Liver (tissue), 9 donors: Measurements from ENCODE around the gene B4GALNT2. TPM values are rescaled to one million over a fixed set of nuclear protein-coding genes. Genes with fewer than 3 reads are reported as not detected.

Experiments
- DNase-seq: peaks from one replicate; pipeline ENCODE4 v3.0.0-alpha.2; 2017; ENCODE audit warnings: low spot score
- H3K27ac ChIP-seq, 2 donors: one replicate each; pipeline ENCODE4 v1.7.0; 2013; ENCODE audit warnings: inconsistent platforms in 2 of 2, low read length in 2 of 2, control low read depth in 1 of 2, low read depth in 1 of 2, mild to moderate bottlenecking in 1 of 2
- H3K27me3 ChIP-seq, 4 donors: one replicate each; pipeline versions ENCODE4 v1.6.1 to v1.7.0; 2013; ENCODE audit warnings: low read length in 3 of 4, inconsistent platforms in 1 of 4, mild to moderate bottlenecking in 1 of 4, moderate library complexity in 1 of 4; ENCODE audit not compliant: control insufficient read depth in 4 of 4, insufficient read depth in 4 of 4
- H3K36me3 ChIP-seq, 4 donors: one replicate each; pipeline versions ENCODE4 v1.6.1 to v1.7.0; 2013; ENCODE audit warnings: low read length in 3 of 4, mild to moderate bottlenecking in 3 of 4, low read depth in 1 of 4, moderate library complexity in 1 of 4; ENCODE audit not compliant: control insufficient read depth in 4 of 4, insufficient read depth in 3 of 4
- H3K4me1 ChIP-seq, 4 donors: one replicate each; pipeline versions ENCODE4 v1.6.1 to v1.7.0; 2013; ENCODE audit warnings: low read length in 3 of 4, mild to moderate bottlenecking in 3 of 4, moderate library complexity in 1 of 4; ENCODE audit not compliant: control insufficient read depth in 4 of 4, insufficient read depth in 4 of 4
- H3K4me3 ChIP-seq, 3 donors: one replicate each; pipeline versions ENCODE4 v1.6.1 to v1.7.0; 2013; ENCODE audit warnings: low read length in 3 of 3, control low read depth in 1 of 3, low read depth in 1 of 3, mild to moderate bottlenecking in 1 of 3
- H3K9ac ChIP-seq, 2 donors: one replicate each; pipeline ENCODE4 v1.7.0; 2013; ENCODE audit warnings: low read length in 2 of 2, mild to moderate bottlenecking in 2 of 2, moderate library complexity in 2 of 2, control low read depth in 1 of 2, low read depth in 1 of 2
- H3K9me3 ChIP-seq, 4 donors: one replicate each; pipeline versions ENCODE4 v1.6.1 to v1.7.0; 2013; ENCODE audit warnings: low read length in 3 of 4; ENCODE audit not compliant: control insufficient read depth in 4 of 4
- ATF3 ChIP-seq: IDR thresholded peaks from 2 replicates; pipeline ENCODE4 v1.6.1; 2016; ENCODE audit warnings: antibody characterized with exemption
- CTCF ChIP-seq: fragments of 150-350 bp; IDR thresholded peaks from 2 replicates; pipeline ENCODE4 v1.5.1; 2017; ENCODE audit warnings: improper control_type of control experiment, low read depth, low read length; ENCODE audit not compliant: missing input control
- FOXA1 ChIP-seq: IDR thresholded peaks from 2 replicates; pipeline ENCODE4 v1.6.1; 2016; ENCODE audit warnings: antibody characterized with exemption
- HNF4A ChIP-seq, 2 donors: conservative IDR thresholded peaks; 2 replicates each; pipeline ENCODE4 v1.6.1; 2016; ENCODE audit warnings: antibody characterized with exemption in 2 of 2, mild to moderate bottlenecking in 2 of 2
- HNF4G ChIP-seq: IDR thresholded peaks from 2 replicates; pipeline ENCODE4 v1.6.1; 2016; ENCODE audit warnings: antibody characterized with exemption
- RAD21 ChIP-seq, 2 donors: IDR thresholded peaks; 2 replicates each; pipeline ENCODE4 v1.6.1; 2016; ENCODE audit warnings: antibody characterized with exemption in 2 of 2, mild to moderate bottlenecking in 2 of 2
- RXRA ChIP-seq, 2 donors: IDR thresholded peaks; 2 replicates each; pipeline ENCODE4 v1.6.1; 2017 to 2018; ENCODE audit warnings: antibody characterized with exemption in 2 of 2, mild to moderate bottlenecking in 1 of 2
- TAF1 ChIP-seq: conservative IDR thresholded peaks from 2 replicates; pipeline ENCODE4 v1.6.1; 2016; ENCODE audit warnings: antibody characterized with exemption, mild to moderate bottlenecking
- ZBTB33 ChIP-seq: IDR thresholded peaks from 2 replicates; pipeline ENCODE4 v1.6.1; 2016; ENCODE audit warnings: antibody characterized with exemption
- WGBS: extraction: QIAGEN DNeasy Blood & Tissue Kit; methylation state at CpG from one replicate; pipeline ENCODE4 v1.1.7; 2013; 5-methylcytosine and 5-hydroxymethylcytosine counted together
- polyA plus RNA-seq, 2 donors: library from polyadenylated mRNA; stranded (reverse) in 1 of 2; unstranded in 1 of 2; fragments of 200-250 nt in 1 of 2; fragments of >200 nt in 1 of 2; fragmentation: Nextera tagmentation in 1 of 2; extraction: Ambion mirVana in 1 of 2; gene quantifications; one replicate each; pipeline versions ENCODE4 v1.2.1 to v1.2.3, GENCODE V29; 2013 to 2015
- total RNA-seq, 2 donors: library from RNA; depleted of rRNA; stranded (reverse); fragments of >200 nt; gene quantifications; one replicate each; pipeline ENCODE4 v1.2.3, GENCODE V29; 2014
- donor health status: healthy.
- donor health status: healthy.
- donor health status: healthy.
- donor health status: healthy.
- donor health status: healthy.

Gene B4GALNT2
- total and polyA plus RNA-seq, 4 donors: not detected

GRCh38 chr17:49180303-49180702 lies 47.7 kb downstream of the B4GALNT2 start:
- peak; percentile 76 for DNase-seq
- Histone ChIP-seq H3K27ac (no peak overlapping the region), H3K4me1 (no peaks in the 10 kb centered on the region), H3K9me3 (peaks cover 8 to 22% (median 9%) of the 10 kb centered on the region in 4 donors), H3K4me3 (no peak overlapping the region), H3K9ac (no peak overlapping the region), H3K36me3 (no peaks in the 10 kb centered on the region), H3K27me3 (no peaks in the 10 kb centered on the region)
- WGBS: 13% methylated on average over 5 of the region's 5 CpGs
- peak; percentile 81 for TF ChIP-seq CTCF
- no peak for TF ChIP-seq FOXA1
- no peak for TF ChIP-seq HNF4G
- peak; percentile 90 to 91 for TF ChIP-seq RAD21 (IDR thresholded peaks at IDR 0.05)

GRCh38 chr17:49180998-49181635 lies 48.5 kb downstream of the B4GALNT2 start:
- H3K36me3 ChIP-seq: no peaks in the 10 kb centered on the region
- 84% methylated on average over 6 of the region's 6 CpGs for WGBS
- H3K4me3 ChIP-seq: no peak overlapping the region
- TF ChIP-seq RXRA (IDR thresholded peaks at IDR 0.05) (no peak), FOXA1 (no peak), ZBTB33 (no peak), ATF3 (no peak), HNF4A (conservative IDR thresholded peaks at IDR 0.05) (no peak), CTCF (no peak)
- H3K27me3 ChIP-seq: no peaks in the 10 kb centered on the region
- no peak overlapping the region for H3K9ac ChIP-seq
- H3K9me3 ChIP-seq: peaks cover 2 to 17% (median 5%) of the 10 kb centered on the region in 4 donors
- no peaks in the 10 kb centered on the region for H3K4me1 ChIP-seq
- H3K27ac ChIP-seq: no peak overlapping the region
- DNase-seq: no peak

GRCh38 chr17:49183341-49183740 lies 50.8 kb downstream of the B4GALNT2 start:
- peaks cover 0 to 8% (median 2%) of the 10 kb centered on the region in 4 donors for H3K9me3 ChIP-seq
- no peaks in the 10 kb centered on the region for H3K4me1 ChIP-seq
- no peaks in the 10 kb centered on the region for H3K27me3 ChIP-seq
- DNase-seq: no peak
- no peaks in the 10 kb centered on the region for H3K36me3 ChIP-seq
- no peak overlapping the region for H3K4me3 ChIP-seq
- no peak overlapping the region for H3K27ac ChIP-seq
- no peak overlapping the region for H3K9ac ChIP-seq
- TF ChIP-seq TAF1: no peak
- 82% methylated on average over 5 of the region's 5 CpGs for WGBS
